NK-92 (cell line): ENCODE results near the gene ZNF839.
"Not testable (repeated sequence)": the region's sequence is repeated elsewhere in the genome, so short reads cannot be mapped to it uniquely, and the experiment has no call there.

Source experiments
- DNase-seq: peaks from one replicate; lab custom pipeline; 2025; ENCODE audit not compliant: unreplicated experiment; lab: John Stamatoyannopoulos, UW

ZNF839 gene

DNA sequence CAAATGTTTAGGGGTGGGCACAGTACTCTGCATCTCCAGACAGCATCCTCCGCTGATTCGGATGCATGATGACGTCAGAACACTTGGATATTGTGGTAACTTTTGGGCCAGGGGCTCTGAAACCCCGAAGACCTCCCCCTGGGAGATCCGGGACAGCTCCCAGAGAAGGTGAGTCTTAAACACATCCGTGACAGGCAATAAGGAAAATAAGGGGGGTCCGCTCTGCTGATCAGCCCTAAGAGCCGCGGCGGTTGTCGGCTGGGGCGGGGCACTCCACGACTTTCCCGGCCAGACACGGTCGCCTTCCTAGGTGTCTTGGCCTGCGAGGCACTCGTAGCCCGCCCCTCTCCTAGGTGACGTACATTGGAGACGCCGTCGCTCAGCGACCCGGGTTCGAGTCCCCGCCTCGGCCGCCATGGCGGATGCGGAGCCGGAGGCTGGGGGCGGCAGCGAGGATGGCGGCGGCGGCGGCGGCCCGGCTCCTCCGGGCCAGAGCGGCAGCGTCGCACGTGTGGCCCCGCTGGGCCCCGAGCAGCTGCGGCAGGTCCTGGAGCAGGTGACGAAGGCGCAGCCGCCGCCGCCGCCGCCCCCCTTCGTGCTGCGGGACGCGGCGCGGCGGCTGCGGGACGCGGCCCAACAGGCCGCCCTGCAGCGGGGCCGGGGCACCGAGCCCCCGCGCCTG is at the start of gene ZNF839:
ZNF839 (plus strand) TSS at position 396 of the 682 bp plus-strand sequence; CDS start at position 416, 20 bp downstream.
- DNase-seq, result peak; percentile 28

GRCh38 chr14:102272392-102272791 is 47.2 kb upstream of the ZNF839 start:
- DNase-seq, result no peak

DNA sequence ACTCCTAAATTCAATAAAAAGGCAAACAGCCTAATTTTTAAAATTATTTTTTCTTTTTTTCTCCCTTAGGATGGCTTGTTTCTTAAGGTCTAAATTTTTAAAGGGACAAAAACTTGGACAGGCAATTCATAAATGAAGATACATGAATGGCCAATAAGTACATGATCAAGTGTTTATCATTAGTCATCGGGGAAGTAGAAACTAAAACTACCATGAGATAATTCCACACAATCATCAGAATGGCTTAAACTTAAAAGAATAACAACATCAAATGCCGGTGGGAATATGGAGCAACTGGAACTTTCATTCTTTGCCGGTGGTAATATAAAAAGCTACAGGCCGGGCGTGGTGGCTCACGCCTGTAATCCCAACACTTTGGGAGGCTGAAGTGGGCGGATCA is 43.7 kb upstream of the ZNF839 start:
- DNase-seq, result no peak

- no peak for DNase-seq
These were observed 41.5 kb upstream of the ZNF839 start for GRCh38 chr14:102277874-102278630.

DNA sequence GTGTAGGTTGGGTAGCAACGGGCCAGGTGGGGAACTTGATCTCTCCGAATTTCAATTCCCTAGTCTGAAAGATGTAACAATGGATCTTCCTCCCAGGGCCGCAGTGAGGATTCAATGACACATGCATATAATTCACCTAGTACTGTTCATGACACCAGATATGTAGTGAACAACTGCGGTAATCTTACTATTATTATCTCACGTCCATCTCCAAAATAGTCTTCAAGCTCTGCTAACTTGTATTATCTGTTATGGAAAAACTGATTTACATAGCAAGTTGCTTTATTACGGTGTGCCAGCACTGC is 41.0 kb upstream of the ZNF839 start:
- no peak for DNase-seq

DNA sequence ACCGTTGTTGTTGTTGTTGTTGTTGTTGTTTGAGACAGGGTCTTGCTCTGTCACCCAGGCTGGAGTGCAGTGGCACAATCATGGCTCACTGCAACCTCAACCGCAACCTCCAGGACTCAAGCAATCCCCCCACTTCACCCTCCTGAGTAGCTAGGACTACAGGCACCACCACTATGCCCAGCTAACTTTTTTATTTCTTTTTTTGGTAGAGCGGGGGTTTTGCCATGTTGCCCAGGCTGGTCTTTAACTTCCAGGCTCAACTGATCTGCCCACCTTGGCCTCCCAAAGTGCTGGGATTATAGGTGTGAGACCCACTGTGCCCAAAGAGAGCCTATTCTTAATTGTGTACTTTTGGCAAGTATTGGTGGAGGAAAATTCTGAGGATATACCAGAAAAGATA is 40.3 kb upstream of the ZNF839 start:
- DNase-seq, result no peak

GRCh38 chr14:102279688-102280348 is 39.7 kb upstream of the ZNF839 start:
- DNase-seq, result no peak

- no peak for DNase-seq
These were observed 39.1 kb upstream of the ZNF839 start for GRCh38 chr14:102280376-102280962.

- no peak for DNase-seq
These were observed 36.6 kb upstream of the ZNF839 start for GRCh38 chr14:102282751-102283465.

- DNase-seq, result no peak
These were observed 35.9 kb upstream of the ZNF839 start for GRCh38 chr14:102283631-102284129.

GRCh38 chr14:102285106-102285505 is 34.4 kb upstream of the ZNF839 start:
- no peak for DNase-seq

DNA sequence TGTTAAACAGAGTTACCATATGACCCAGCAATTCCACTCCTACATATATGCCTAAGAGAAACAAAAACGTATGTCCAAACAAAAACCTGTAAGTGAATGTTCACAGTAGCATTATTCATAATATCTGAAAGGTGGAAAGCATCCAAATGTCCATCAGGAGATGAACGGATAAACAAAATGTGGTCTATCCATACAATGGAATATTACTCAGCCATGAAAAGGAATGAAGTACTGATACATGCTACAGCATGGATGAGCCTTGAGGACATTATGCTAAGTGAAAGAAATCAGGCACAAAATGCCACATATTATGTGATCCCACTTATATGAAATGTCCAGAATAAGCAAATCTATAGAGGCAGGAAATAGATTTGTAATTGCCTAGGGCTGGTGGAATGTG is 31.4 kb upstream of the ZNF839 start:
- DNase-seq, result no peak

- no peak for DNase-seq
These were observed 27.1 kb upstream of the ZNF839 start for GRCh38 chr14:102292441-102292840.

DNA sequence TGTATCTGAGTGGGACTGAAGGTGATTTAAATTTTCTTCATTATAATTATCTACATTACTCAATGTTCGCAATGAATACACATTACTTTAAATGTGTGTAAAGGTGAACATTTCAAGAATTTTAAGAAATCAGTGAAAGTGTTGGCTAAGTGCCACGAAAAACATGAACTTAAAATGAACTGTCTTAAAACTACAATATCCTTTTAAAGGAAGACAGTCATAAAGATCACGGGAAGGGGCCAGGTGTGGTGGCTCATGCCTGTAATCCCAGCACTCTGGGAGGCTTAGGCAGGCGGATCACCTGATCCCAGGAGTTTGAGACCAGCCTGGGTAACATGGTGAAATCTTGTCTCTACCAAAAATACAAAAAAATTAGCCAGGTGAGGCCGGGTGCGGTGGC is 25.8 kb upstream of the ZNF839 start:
- DNase-seq, result no peak

DNA sequence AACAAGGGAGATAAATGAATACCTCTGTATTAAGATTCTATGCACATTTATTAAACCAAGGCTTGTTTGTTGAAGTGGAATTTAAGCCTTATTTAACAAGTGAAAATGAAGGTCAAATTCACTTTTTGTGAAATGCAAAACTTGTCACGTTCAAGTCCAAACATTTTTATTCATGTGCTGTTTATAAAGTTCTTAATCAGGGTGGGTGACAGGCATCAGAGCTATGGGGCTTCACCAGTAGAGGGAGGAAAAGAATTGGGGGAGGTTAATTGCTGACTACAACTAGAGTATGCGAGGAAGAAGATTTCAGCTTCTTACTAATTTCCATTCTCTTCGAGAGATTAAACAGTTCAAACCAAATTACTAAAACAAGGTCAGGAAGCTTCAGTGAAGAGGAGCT is 24.3 kb upstream of the ZNF839 start:
- DNase-seq, result no peak

DNA sequence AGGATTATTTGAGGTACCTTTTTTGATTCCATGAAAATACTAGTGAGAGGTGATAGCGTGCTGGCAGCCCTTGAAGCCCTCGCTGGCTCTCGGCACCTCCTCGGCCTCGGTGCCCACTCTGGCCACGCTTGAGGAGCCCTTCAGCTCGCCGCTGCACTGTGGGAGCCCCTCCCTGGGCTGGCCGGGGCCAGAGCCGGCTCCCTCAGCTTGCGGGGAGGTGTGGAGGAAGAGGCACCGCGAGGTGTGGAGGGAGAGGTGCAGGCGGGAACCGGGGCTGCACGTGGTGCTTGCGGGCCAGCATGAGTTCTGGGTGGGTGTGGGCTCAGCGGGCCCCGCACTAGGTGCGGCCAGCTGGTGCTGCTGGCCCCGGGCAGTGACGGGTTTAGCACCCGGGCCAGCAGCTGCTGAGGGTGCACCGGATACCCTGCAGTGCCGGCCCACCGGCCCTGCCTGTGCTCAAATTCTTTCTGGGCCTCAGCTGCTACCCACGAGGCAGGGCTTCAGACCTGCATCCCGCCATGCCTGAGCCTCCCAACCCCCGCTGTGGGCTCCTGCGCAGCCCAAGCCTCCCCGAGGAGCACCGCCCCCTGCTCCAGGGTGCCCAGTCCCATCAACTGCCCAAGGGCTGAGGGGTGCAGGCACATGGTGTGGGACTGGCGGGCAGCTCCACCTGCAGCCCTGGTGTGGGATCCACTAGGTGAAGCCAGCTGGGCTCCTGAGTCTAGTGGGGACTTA is 21.9 kb upstream of the ZNF839 start:
- no peak for DNase-seq

- DNase-seq, result not testable (repeated sequence)
These were observed 21.1 kb upstream of the ZNF839 start for GRCh38 chr14:102298303-102299070.

GRCh38 chr14:102303664-102304063 is 15.9 kb upstream of the ZNF839 start:
- DNase-seq, result no peak

GRCh38 chr14:102304611-102305506 is 14.7 kb upstream of the ZNF839 start, which contains the start of gene MOK:
Gene MOK (minus strand): TSS chr14:102305164. CDS start chr14:102304968, 196 bp downstream.
- peak; percentile 82 for DNase-seq
